Epithelial cell of proximal tubule (primary cell): ENCODE data around the gene NBAS. TPM values are rescaled to one million over a fixed set of nuclear protein-coding genes. Genes with fewer than 3 reads are reported as not detected.

Experiments used
- DNase-seq: peaks from one replicate; pipeline ENCODE4 v3.0.0-alpha.2; 2011; ENCODE audit warnings: low read depth
- H3K4me3 ChIP-seq: 2 replicates; pipeline ENCODE4 v1.5.1; 2011; ENCODE audit warnings: low read depth, mild to moderate bottlenecking, low read length
- CTCF ChIP-seq: conservative IDR thresholded peaks from 2 replicates; pipeline ENCODE4 v1.5.1; 2012; ENCODE audit warnings: low read depth, mild to moderate bottlenecking, low read length
- total RNA-seq: library from RNA; depleted of rRNA; stranded (reverse); fragments of >200 nt; gene quantifications from 2 replicates; pipeline ENCODE4 v1.2.3, GENCODE V29; 2015

The NBAS gene
- total RNA-seq, 1 donor from 2014 or later = 48.4 TPM

DNA sequence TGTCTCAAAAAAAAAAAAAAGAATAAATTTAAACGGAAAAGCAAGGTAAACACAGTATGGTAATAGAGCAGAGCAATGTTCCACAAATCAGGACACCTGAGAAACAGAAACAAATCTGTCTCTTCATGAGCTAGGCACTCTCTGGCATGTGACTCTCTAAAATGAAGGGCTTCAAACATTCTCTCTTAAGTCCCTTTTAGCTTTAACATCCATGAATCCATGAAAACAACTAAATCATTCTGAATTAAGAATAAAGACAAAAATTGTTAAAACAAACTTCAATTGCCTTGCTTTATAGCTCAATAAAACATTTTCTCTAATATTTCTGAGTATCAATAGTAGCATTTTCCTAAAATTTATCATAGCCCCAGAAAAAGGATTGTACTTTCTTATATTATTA is 132.1 kb downstream of the NBAS start:
- DNase-seq = no peak
- no peak overlapping the region for H3K4me3 ChIP-seq
- no peak for TF ChIP-seq CTCF

DNA sequence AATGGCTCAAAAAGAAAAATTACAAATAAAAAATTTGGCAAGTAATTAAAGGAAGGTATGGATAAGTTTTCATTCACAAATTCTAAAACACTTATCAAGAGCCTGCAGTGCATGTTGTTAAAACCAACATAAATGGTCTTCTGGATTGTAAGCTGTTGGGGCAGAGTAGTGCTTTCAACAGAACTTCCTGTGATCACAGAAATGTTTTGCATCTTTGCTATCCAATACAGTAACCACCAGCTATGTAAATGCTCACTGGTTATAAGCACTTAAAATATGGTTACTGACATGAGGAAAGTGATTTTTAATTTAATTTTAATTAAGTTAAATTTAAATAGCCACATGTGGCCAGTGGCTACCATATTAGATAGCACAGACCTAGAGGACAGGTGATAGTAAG is 133.1 kb downstream of the NBAS start:
- H3K4me3 ChIP-seq = no peak overlapping the region
- no peak for TF ChIP-seq CTCF
- no peak for DNase-seq

DNA sequence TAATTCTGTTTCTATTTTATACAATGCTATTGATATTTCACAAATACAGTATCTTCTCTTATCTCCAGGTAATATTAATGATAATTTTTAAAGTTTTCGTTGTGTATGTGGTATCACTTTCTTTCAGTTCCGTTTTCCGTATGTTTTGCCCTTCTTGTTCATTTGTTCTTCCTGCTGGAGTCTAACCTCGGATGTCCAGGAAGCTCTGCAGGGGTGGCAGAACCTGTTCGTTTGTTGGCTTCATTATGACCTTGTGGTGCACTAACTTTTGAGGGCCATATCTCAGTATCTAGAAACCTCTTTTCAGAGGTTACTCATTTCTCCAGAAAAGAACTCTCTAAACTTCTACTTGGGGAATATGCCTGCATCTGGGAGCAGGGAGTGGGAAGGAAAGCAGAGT is 134.5 kb downstream of the NBAS start:
- no peak overlapping the region for H3K4me3 ChIP-seq
- TF ChIP-seq CTCF = no peak
- no peak for DNase-seq

- DNase-seq = no peak
- no peak overlapping the region for H3K4me3 ChIP-seq
- TF ChIP-seq CTCF = no peak
Measured at GRCh38 chr2:15425712-15426111, 135.4 kb downstream of the NBAS start.

- no peak overlapping the region for H3K4me3 ChIP-seq
- DNase-seq = no peak
- no peak for TF ChIP-seq CTCF
Measured at GRCh38 chr2:15421753-15422152, 139.4 kb downstream of the NBAS start.

- H3K4me3 ChIP-seq = no peak overlapping the region
- no peak for DNase-seq
- TF ChIP-seq CTCF = no peak
Measured at GRCh38 chr2:15415748-15416147, 145.4 kb downstream of the NBAS start.

DNA sequence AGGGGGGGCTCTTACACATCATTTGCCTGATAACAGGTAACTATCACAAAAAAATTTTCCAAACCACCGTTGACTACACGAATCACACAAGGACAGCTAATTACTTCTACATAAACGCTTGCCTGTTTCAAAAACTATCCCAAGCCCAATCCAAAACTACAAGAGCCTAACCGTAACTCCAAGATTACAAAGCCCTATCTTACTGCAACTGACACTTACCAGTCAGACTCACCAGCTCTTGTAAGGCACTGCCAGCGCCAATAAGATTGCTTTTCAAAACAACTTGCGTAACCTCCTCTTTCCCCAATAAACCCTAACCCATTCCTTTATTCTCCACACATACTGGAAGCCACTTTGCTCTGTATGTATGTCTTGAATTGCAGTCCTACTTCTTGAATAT is 148.4 kb downstream of the NBAS start:
- no peak for TF ChIP-seq CTCF
- H3K4me3 ChIP-seq = no peak overlapping the region
- DNase-seq = no peak
